HG03060 (cell line): ENCODE results near the gene ZFAND6.
"Not testable (repeated sequence)": the region's sequence is repeated elsewhere in the genome, so short reads cannot be mapped to it uniquely, and the experiment has no call there.

Experiments
- ATAC-seq: cut with Tn5 transposase; IDR thresholded peaks from one replicate; pipeline ENCODE4 v1.9.1; 2021; ENCODE audit warnings: low read depth, moderate number of reproducible peaks; ENCODE audit not compliant: unreplicated experiment

Gene ZFAND6

DNA sequence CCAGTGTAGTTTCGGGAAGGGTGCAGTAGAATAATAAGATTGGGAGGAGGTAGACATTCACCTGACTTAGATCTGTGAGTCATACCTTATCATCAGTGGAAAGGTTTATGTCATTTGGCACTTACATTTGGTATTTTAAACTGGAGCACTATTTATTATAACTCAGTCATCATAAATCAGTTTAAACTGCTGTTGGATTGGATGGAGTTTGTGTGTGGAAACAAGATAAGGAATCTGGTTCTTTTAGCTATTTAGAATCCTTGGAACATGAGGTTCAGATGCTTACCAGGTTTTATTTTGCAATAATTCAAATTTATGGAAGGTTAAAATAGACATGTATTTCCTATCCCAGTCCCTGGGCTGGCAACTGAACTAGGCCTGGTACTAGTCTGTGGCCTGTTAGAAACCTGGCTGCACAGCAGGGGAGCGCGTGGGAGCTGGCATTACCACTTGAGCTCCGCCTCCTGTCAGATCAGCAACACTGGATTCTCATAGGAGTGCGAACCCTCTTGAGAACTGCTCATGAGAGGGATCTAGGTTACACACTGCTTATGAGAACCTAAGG lies 34.5 kb downstream of the ZFAND6 start:
- ATAC-seq, result no peak

DNA sequence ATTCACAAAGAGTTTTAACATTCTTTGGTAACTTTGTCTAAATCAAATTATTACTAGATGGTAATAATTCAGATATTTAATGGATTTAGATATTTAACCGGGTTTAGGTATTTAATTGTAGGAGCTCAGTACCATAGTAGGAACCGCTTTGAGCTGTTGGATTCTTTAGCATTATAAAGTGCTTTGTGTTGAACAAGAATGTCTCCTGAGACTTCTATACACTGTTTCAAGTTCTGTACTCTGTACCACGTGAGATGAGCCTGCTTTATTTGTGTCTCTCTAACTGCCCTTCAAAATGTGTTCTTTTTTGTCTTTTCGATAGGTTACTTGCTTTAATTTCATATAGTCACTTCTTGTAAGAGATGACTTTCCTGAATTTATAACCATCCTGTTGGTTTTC lies 36.0 kb downstream of the ZFAND6 start:
- ATAC-seq, result no peak

DNA sequence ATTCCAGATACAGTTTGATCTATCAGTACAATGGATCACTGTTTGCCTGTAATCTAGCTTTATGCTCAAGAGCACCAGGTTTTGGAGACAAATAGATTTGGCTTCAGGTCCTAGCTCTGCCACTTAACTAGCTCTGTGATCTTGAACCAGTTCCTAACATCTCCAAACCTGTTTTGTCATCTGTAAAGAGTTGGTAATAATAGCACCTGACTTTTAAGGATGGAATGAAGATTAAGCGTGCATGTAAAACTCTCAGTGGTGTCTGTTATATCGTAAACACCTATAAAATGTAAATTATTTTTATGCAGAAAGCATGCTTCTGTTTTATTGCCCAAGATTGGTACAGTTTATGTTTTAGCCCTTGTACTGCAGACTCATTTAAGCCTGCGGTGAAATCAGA lies 36.5 kb downstream of the ZFAND6 start:
- ATAC-seq, result no peak

DNA sequence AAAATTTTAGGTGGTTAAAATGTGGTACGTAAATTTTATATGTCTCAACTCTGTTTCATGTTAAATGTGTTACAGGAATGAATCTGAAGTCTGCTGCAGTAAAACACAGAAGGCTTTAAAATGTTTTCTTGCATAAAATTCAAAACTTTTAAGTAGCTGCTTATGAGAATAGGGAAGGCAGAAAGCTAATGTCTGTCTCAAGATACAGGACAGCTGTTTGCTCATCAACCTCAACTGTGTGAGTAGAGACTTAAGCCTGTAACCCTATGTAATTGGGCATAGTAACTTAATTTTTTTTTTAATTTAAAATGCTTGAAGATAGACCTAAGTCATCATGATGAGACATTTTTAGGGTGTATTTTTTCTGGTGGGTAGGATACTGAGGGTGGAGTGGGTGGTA lies 38.9 kb downstream of the ZFAND6 start:
- ATAC-seq, result no peak

DNA sequence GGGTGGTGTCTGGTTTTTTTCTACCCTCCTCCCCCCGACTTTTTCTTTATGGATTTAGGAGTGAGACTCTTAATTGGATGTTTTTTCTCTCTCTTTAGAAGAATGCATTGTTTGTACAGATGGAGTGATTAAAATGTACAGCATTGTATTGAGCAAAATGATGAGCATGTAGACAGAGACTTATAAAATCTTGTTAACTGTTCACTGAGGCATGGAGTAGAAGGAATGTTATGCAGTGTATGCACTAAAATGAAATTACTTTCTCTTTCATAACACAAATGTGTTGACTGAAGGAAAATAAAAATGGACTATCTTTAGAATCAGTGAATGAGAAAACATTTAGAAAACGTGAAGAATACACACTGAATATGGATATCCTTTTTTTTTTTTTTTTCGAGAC lies 39.8 kb downstream of the ZFAND6 start:
- ATAC-seq, result no peak

DNA sequence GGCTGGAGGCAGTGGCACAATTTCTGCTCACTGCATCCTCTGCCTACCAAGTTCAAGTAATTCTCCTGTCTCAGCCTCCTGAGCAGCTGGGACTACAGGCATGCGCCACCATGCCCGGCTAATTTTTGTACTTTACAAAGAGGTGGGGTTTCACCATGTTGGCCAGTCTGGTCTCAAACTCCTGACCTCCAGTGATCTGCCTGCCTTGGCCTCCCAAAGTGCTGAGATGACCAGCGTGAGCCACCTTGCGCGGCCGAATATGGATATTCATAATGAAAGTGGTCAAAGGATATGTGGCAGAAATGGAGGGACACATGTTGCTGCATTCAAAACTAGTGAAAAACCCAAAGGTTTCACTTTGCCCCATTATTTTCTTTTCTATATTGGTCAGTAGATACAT lies 40.2 kb downstream of the ZFAND6 start:
- not testable (repeated sequence) for ATAC-seq

DNA sequence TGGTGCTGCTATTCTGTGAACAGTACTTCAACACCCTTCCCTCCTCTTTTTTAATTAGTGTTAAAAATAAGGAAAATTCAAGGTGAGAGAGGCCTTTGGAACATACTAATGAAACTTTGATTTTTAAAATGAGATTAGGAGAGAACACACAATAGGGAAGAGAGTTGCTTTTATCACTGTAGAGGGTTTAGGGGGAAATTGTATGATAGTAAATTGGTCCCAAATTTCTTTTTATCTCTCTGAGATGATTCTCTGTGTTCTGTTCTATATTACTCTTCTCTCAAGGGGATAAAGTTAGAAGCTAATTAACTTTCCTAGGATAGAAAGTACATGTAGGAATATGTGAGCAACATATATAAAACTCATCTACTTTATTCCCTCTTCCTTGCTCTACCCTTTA lies 40.8 kb downstream of the ZFAND6 start:
- no peak for ATAC-seq

DNA sequence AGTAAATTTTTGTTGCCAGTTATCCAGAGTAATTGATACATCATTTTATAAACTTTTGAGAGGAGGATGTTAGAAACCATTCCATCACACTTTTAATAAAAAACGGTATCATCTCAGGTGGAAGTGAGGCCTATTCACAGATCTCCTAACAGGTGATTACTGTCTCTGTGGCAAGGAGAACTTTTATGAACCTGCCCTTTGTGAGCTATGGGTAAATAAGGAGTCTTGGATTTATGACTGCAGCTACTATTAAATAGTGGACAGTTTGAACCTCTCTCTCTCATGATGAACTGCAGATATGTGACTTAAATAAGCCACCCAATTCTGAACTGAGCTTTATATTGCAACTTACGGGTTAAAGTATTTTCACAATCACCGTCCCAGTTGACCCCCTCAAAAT lies 45.7 kb downstream of the ZFAND6 start:
- no peak for ATAC-seq

DNA sequence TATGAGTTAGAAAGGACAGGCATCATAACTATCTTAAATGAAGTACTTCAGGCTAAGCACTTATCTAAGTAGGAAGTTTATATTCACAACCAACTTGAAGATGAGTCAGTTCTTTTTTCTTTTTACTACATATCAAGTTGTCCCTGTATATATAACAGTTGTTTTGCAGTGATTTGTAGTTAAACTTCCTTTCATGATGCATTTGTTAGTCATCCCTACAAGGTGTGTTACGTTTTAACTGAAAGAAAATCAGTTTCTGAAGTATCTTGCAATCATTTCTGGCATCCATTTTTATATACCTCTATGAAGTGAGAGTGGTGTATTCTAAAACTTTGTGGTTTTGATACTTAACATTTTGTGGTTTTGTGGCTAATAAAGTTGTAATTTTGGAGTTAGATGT lies 46.1 kb downstream of the ZFAND6 start:
- ATAC-seq, result no peak

DNA sequence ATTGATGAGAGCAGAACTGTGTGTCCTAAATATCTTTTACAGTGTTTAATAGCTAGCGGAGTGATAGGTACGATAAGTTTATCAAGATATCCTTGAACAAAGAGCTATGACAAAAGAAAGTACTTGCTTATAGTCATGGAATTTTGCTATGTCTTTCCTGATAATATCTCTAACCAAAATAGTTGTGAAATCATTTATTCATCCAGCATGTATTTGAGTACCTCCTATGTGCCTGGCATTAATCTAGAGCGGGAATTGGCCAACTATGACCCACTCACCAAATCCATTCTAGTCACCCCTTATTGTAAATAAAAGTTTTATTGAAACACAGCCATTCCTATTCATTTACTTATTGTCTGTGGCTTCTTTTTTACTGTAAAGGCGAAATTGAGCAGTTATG lies 46.6 kb downstream of the ZFAND6 start:
- ATAC-seq, result no peak

DNA sequence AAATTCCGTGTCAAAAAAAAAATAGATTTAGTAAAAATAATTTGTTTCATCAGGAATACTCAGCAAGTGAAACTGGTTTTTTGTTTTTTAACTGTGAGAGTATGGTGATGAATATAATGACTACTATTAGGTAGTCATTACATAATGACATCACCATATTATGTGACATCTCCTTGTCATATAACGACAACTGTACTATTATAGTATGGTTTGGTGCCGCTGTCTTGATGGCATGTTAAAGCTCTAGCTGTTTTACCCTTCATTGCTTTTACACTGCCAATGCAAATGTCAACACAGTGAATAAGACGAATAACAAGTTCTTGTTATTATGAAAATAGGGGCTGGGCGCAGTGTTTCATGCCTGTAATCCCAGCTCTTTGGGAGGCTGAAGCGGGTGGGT lies 47.7 kb downstream of the ZFAND6 start:
- ATAC-seq, result no peak

DNA sequence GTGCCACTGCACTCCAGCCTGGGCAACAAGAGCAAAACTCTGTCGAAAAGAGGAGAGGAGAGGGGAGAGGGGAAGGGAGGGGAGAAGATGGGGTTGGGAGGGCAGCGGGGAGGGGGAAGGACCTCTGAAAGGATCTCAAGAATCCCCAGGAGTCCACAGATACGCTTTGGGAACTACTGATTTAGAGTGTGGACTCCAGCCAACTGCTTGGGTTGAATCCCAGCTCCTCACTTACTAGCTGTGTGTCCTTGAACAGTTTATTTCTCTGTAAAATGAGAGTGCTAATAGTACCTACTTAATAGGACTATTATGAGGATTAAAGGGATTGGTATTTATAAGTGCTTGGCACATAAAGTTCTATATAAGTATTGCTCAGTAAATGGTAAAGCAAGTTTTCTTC lies 48.3 kb downstream of the ZFAND6 start:
- no peak for ATAC-seq

DNA sequence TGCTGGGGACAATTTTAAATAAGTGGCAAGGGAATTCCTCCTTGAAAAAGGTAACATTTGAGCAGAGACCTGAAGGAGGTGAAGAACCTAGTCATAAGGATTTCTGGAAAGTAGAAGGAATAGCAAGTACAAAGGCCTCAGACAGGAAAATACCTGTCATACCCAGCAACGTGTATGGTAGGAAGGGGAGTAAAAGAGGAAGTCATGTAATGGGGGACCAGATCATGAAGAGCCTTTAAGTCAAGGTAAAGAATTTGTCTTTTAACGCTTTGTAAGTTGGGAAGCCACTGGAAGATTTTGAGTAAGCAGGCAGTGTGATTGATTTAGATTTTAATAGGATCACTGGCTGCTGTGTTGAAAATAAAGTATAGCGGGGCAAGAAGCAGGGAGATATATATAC lies 49.9 kb downstream of the ZFAND6 start:
- ATAC-seq, result no peak

DNA sequence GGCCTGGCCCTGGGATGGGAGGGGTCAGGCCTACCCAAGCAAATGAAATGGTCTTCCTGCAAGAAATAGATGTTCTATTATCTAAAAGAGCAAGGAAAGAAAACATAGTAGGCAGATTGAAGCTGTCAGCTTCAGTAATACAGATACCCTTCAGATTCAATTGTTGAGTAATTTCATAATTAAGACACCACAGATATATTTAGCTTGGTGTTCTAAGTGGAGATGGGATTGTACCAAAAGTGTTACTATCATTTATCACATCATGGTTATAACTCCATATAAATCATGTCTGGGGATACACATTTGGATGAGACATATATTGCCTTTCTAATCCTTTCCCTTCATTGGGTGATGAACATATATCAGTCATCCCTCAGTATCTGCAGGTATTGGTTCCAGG lies 51.4 kb downstream of the ZFAND6 start:
- ATAC-seq, result no peak

DNA sequence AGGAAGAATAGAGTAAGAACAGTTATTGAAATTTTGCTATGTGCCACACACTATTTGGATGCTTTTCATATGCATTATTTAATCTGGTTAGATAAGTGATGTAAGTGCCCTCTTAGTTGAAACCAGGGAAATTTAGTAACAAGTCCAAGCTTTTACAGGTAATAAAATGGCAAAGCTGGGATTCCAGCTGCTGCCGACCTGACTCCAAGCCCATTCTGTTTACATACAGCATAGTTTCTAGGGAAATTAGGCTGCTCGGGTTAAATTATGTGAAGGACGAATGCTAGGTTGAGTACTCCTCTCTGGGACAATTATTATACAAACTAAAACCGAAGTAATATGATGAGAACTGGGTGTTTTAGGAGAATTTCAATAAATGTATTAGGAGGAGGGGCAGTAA lies 54.6 kb downstream of the ZFAND6 start:
- no peak for ATAC-seq

DNA sequence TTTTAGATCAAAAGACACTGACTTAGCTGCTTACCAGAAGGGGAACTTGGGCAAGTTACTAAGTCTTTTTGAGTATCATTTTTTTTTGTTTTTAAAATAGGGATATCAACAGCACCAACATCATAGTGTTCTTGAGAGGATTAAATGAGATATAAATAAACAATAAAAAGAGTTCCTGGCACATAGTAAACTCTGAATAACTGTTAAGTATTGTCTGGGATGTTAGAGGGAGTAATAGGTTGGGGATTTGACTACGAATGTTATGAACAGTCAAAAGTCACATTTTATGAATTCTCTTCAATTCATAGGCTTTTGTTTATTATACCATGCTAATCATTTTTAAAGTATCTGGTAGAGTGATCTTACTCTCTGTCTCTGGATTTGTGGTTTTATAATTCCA lies 55.5 kb downstream of the ZFAND6 start:
- ATAC-seq, result no peak

DNA sequence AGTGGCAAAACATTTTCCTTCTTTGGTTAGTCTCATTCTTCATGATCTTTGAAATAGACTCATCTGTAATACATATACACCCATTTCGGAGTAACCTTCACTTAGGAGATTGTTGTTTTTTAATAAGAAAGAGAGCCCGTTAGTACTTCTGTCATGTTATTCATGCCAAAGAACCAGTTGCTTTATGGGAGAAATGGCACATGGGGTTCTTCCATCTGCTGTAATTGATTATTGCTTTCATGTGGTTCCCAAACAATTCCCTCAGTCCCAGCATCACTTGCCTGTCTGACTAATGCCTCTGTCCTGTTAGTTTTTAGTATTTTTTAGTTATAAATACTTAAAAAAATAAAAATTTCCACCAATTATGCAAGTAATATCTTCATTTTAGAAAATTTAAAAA lies 59.5 kb downstream of the ZFAND6 start:
- no peak for ATAC-seq

DNA sequence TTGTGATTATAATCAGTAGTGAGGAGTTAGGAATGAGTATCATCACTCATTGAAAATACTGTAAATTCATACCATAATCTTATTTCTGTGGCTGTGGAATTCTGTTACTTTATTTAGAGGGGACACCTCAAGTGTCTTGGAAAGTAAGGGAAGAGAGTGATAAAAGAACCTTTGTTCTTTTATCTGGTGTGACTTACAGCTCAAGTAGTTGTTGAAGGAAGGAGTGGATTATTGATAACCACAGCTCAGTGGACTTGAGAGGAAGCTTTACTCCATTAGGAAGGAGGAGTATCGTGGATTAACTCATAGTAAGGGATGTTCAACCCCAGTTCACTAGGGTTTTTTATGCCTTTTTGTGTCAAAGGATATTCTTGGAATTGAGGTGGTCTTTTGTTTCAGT lies 61.2 kb downstream of the ZFAND6 start:
- no peak for ATAC-seq

DNA sequence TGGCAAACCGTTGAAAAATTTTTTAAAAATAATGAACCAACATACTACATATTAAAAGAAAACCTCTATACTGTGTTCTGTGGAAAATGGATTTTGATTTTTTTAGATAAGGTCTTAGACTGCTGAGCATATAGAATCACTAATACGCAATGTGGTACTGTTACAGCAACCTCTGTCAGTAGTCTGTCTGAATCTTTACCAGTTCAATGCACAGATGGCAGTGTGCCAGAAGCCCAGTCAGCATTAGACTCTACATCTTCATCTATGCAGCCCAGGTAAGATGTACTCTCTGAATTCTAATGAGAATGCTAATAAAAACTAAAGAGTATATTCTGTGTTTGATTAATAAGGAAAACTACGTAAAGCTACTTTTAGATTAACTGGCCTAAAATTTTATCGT lies 62.1 kb downstream of the ZFAND6 start:
- no peak for ATAC-seq

DNA sequence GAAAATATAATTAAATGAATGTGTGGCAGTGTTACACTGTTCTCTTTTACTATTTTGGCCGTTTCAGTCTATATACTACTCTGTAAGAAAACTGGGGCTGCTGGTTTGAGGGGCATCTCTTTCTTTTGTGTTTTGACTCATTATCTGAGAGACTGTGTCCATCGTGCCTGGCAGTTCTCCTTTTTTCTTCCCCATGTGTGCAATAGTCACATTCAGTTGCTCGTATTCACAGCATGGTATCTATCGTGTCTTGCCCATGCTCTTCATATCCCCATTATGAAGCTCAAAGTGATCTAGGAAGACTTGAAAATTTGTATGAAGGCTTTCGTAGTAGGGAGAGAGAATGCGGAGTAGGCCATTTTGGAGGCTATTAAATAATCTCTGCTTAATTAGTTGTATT lies 63.6 kb downstream of the ZFAND6 start:
- no peak for ATAC-seq

DNA sequence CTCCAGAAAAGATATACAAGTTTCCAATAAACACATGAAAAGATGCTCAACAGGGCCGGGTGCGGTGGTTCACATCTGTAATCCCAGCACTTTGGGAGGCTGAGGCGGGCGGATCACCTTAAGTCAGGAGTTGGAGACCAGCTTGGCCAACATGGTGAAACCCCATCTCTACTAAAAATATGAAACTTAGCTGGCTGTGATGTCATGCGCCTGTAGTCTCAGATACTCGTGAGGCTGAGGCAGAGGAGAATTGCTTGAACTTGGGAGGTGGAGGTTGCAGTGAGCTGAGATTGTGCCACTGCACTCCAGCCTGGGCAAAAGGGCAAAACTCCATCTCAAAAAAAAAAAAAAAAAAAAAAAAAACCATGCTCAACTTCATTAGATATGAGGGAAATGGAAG lies 67.8 kb downstream of the ZFAND6 start:
- not testable (repeated sequence) for ATAC-seq

DNA sequence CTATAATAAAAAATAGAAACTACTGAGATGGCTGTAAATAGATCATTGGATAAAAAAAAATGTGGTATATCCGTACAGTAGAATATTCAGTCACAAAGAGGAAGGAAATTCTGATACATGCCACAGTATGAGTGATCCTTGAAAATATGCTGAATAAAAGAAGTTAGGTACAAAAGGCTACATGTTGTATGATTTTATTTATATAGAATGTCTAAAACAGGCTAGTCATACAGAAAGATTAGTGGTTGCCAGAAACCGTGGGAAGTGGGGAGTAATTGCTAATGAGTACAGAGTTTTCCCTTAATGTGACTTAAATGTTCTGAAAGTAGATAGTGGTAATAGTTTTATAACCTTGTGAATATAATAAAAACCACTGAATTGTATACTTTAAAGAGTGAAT lies 68.4 kb downstream of the ZFAND6 start:
- ATAC-seq, result no peak

DNA sequence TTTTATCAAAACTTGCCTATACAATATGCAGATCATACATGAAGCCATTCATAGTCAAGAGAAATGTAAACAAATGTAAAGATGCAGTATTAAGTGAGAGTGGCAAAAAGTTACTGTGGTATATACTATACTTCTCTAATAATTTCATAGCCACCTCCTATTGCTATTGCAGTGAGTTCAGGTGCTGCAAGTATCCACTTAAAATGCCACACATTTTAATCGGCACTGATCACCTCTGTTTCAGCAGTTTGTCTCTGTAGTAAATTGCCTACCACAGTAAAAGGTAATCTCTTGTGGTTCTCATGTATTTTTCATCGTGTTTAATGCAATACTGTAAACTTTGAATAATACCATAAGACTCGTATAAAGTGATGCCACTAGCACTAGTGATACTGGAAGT lies 72.9 kb downstream of the ZFAND6 start:
- ATAC-seq, result no peak
